Pancreas (tissue), 10 donors: Measurements from ENCODE around the gene TBCB. TPM values are rescaled to one million over a fixed set of nuclear protein-coding genes. Genes with fewer than 3 reads are reported as not detected.
A peak's percentile ranks its signal among the peaks of the same experiment; 100 is the strongest.
"Not testable (repeated sequence)": the region's sequence is repeated elsewhere in the genome, so short reads cannot be mapped to it uniquely, and the experiment has no call there.

Source experiments
- ATAC-seq, 4 donors: fragments of 200-7000 bp; cut with Tn5 transposase; one replicate each; pipeline versions ENCODE4 v1.8.0 to v1.9.1; 2020; ENCODE audit warnings: mild to moderate bottlenecking in 4 of 4, moderate library complexity in 4 of 4
- DNase-seq, 6 donors: peaks; one replicate each; pipeline ENCODE4 v3.0.0-alpha.2; 2020
- FAIRE-seq: peaks from 2 replicates; lab custom pipeline; 2012; peaks lifted over from hg19 to GRCh38; lab: Jason Lieb, UNC
- H3K27ac ChIP-seq, 4 donors: fragments of 200-600 bp; sonication (generic); 1 replicate in 3 of 4; 2 replicates in 1 of 4; pipeline versions ENCODE4 v1.5.0 to v1.8.0; 2020
- H3K27me3 ChIP-seq, 4 donors: fragments of 200-600 bp; one replicate each; pipeline ENCODE4 v1.8.0; 2021
- H3K36me3 ChIP-seq, 3 donors: fragments of 200-600 bp; sonication (generic) in 1 of 3; one replicate each; pipeline versions ENCODE4 v1.5.0 to v1.8.0; 2020 to 2021
- H3K4me1 ChIP-seq, 3 donors: fragments of 200-600 bp; one replicate each; pipeline ENCODE4 v1.8.0; 2021
- H3K4me3 ChIP-seq, 4 donors: fragments of 200-600 bp; sonication (generic) in 2 of 4; one replicate each; pipeline versions ENCODE4 v1.5.0 to v1.8.0; 2020 to 2021
- H3K9me3 ChIP-seq, 4 donors: fragments of 200-600 bp; one replicate each; pipeline ENCODE4 v1.8.0; 2021
- WGBS, 2 donors: extraction: QIAGEN DNeasy Blood & Tissue Kit; methylation state at CpG; one replicate each; pipeline ENCODE4 v1.1.7; 2013; 5-methylcytosine and 5-hydroxymethylcytosine counted together
- intact Hi-C, 3 donors: fragments of 100-400 bp; cut with DNase I; formaldehyde crosslinking; loops; one replicate each; pipeline versions ENCODE4 v1.11.1 to v1.14.2; 2022
- polyA plus RNA-seq, 2 donors: library from polyadenylated mRNA; stranded (reverse); fragments of 200-250 nt; gene quantifications; one replicate each; pipeline ENCODE4 v1.2.3, GENCODE V29; 2013
- total RNA-seq, 6 donors: library from RNA; stranded (reverse); fragmentation: NEBNext Ultra II Directional in 4 of 6; extraction: Animal tissue kit (Norgen Biotek cat#: 25700) in 4 of 6; gene quantifications; one replicate each; pipeline versions ENCODE4 v1.2.1 to v1.2.4, GENCODE V29; 2021 to 2023
- TF ChIP-seq, protein P1 (sequence below), 4 donors: fragments of 200-600 bp; sonication (generic) in 3 of 4; IDR thresholded peaks; one replicate each; pipeline versions ENCODE4 v1.5.0 to v1.8.0; 2021; ENCODE audit warnings: antibody characterized with exemption in 4 of 4
- donor health status: healthy with polysubstance abuse.
- donor health status: DM: no; HTN: no; CAD: no; lungs with moderate emphysema.
- donor health status: DM: no; HTN: no; CAD: no.
- donor health status: control.
- donor health status: control.
- donor health status: Bipolar disorder and iron deficiency.
- donor health status: DM: yes; HTN: yes; CAD: no.
- donor health status: DM: no; HTN: no; CAD: no.
- donor health status: DM: no; HTN: no; CAD: no.
- donor health status: DM: yes; HTN: yes; CAD: no.

The TBCB gene, protein sequence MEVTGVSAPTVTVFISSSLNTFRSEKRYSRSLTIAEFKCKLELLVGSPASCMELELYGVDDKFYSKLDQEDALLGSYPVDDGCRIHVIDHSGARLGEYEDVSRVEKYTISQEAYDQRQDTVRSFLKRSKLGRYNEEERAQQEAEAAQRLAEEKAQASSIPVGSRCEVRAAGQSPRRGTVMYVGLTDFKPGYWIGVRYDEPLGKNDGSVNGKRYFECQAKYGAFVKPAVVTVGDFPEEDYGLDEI
- 10 to 100 TPM; 22.3 to 65.0 (median 32.3) TPM for total RNA-seq
- 100 to 1,000 TPM in 1 of 2 donors, 10 to 100 TPM in 1; 72.6 to 131 TPM for polyA plus RNA-seq

DNA sequence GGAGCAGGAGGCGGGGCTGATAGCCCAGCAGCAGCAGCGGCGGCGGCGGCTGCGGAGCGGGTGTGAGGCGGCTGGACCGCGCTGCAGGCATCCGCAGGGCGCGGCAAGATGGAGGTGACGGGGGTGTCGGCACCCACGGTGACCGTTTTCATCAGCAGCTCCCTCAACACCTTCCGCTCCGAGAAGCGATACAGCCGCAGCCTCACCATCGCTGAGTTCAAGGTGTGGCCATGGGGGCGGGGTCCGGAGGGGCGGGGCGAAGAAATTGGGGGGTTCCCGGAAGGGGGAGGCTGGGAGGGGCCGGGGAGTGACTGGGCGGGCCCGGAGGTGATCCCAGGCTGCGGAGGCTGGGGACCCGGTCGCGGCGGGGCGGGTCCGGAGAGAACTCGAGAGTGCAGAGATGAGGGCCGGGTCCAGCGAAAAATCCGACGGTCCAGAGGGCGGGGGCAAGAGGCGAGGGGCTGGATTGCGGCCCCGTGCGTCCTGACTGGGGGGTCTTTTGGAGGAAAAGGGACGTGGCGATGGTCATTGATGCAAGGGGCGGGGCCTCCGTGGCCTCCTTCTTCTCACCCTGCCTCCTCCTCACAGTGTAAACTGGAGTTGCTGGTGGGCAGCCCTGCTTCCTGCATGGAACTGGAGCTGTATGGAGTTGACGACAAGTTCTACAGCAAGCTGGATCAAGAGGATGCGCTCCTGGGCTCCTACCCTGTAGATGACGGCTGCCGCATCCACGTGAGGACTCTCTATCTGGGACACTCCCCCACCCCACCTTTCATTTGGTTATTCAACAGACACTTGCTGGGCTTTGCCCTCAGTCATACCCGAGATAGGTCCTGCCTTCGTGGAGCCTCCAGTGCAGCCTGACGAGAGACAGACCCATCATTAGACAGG, at the start of gene TBCB:
Gene TBCB (plus strand): TSS at position 16 of the 891 bp plus-strand sequence. CDS start 93 bp downstream, at position 109.
- 5 to 6% methylated on average over 48 to 59 of the region's 59 CpGs for WGBS, 2 donors
- ATAC-seq (peak; percentile 24 to 70 (median 58)), FAIRE-seq (no peak), DNase-seq (peak in 3 of 6 donors; percentile 84 to 90 (median 87))
- intact Hi-C loops: no loop called here
- Histone ChIP-seq H3K36me3 (no peaks in the 10 kb centered on the region), H3K4me3 (peak within 1 kb of the TSS; percentile 49 to 80 (median 62)), H3K27me3 (no peaks in the 10 kb centered on the region), H3K9me3 (no peaks in the 10 kb centered on the region), H3K4me1 (peaks cover 0 to 15% (median 6%) of the 10 kb centered on the region in 3 donors), H3K27ac (peak within 1 kb of the TSS; percentile 63 to 88 (median 72))
- TF ChIP-seq, protein P1, sequence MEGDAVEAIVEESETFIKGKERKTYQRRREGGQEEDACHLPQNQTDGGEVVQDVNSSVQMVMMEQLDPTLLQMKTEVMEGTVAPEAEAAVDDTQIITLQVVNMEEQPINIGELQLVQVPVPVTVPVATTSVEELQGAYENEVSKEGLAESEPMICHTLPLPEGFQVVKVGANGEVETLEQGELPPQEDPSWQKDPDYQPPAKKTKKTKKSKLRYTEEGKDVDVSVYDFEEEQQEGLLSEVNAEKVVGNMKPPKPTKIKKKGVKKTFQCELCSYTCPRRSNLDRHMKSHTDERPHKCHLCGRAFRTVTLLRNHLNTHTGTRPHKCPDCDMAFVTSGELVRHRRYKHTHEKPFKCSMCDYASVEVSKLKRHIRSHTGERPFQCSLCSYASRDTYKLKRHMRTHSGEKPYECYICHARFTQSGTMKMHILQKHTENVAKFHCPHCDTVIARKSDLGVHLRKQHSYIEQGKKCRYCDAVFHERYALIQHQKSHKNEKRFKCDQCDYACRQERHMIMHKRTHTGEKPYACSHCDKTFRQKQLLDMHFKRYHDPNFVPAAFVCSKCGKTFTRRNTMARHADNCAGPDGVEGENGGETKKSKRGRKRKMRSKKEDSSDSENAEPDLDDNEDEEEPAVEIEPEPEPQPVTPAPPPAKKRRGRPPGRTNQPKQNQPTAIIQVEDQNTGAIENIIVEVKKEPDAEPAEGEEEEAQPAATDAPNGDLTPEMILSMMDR (IDR thresholded peaks at IDR 0.05): no peak

DNA sequence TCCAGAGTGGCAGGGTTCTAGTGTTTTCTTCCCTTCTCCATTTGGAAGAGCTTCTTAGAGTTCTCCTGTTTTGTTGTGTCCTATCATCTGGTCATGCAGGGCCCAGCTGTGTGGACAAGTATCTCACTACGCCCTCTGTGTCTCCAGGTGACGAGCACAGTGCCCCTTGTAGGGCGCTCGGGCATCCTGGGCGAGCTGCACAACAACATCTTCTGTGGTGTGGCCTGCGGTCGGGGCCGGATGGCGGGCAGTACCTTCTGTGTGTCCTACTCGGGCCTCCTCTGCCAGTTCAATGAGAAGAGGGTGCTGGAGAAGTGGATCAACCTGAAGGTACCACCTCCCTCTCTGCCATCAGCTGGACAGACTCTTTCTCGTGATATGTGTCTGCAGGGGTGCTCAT, 47.6 kb upstream of the TBCB start:
- DNase-seq (no peak), FAIRE-seq (no peak), ATAC-seq (no peak)

DNA sequence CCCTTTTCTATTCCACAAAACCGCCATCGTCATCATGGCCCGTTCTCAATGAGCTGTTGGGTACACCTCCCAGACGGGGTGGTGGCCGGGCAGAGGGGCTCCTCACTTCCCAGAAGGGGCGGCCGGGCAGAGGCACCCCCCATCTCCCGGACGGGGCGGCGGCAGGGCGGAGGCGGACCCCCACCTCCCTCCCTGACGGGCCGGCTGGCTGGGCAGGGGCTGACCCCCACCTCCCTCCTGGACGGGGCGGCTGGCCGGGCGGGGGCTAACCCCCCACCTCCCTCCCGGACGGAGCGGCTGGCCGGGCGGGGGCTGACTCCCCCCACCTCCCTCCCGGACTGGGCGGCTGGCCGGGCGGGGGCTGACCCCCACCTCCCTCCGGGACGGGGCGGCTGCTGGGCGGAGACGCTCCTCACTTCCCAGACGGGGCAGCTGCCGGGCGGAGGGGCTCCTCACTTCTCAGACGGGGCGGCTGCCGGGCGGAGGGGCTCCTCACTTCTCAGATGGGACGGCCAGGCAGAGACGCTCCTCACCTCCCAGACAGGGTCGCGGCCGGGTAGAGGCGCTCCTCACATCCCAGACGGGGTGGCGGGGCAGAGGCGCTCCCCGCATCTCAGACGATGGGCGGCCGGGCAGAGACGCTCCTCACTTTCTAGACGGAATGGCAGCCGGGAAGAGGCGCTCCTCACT, 46.3 kb upstream of the TBCB start:
- DNase-seq, H3K27ac ChIP-seq, H3K9me3 ChIP-seq, H3K36me3 ChIP-seq, H3K27me3 ChIP-seq, intact Hi-C loops, FAIRE-seq, H3K4me3 ChIP-seq, H3K4me1 ChIP-seq, ATAC-seq: not testable (repeated sequence)
- WGBS, 2 donors: 95 to 97% methylated on average over 21 to 52 of the region's 57 CpGs

More for the DNA sequence above, 47.6 kb upstream of the TBCB start:
- no peak overlapping the region for H3K27ac ChIP-seq
- WGBS, 2 donors: 93 to 96% methylated on average over 11 of the region's 11 CpGs
- H3K9me3 ChIP-seq: no peaks in the 10 kb centered on the region
- H3K36me3 ChIP-seq: no peaks in the 10 kb centered on the region
- no peak overlapping the region for H3K4me3 ChIP-seq
- no peaks in the 10 kb centered on the region for H3K27me3 ChIP-seq
- H3K4me1 ChIP-seq: no peaks in the 10 kb centered on the region
- intact Hi-C loops: no loop called here
- TF ChIP-seq, protein P1 (IDR thresholded peaks at IDR 0.05): no peak

DNA sequence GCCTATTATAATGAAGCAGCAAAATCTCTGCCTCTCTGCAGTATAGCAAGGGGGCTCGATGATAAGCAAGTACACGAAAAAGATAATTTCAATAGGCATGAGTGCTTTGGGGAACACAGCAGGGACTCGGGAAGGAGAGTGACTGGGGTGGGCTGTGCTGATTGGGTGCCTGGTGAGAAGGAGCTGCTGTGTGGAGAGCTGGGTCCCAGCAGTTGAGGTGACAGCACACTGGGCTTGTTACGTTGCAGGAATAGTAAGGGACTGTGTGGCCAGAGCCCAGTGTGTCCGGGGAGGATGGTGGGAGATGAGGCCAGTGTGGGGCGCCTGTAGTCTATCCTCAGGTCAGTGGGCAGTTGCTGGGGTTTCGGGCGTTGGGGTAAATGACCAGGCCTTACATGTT, 43.2 kb upstream of the TBCB start:
- H3K9me3 ChIP-seq: no peaks in the 10 kb centered on the region
- H3K27me3 ChIP-seq: no peaks in the 10 kb centered on the region
- TF ChIP-seq, protein P1 (IDR thresholded peaks at IDR 0.05): no peak
- intact Hi-C loops: no loop called here
- no peak overlapping the region for H3K27ac ChIP-seq
- WGBS, 2 donors: 89 to 90% methylated on average over 8 of the region's 8 CpGs
- no peaks in the 10 kb centered on the region for H3K4me1 ChIP-seq
- ATAC-seq: no peak
- H3K36me3 ChIP-seq: no peaks in the 10 kb centered on the region
- FAIRE-seq: no peak
- no peak for DNase-seq
- no peak overlapping the region for H3K4me3 ChIP-seq
